DMS53 (cell line): Measurements from ENCODE around the gene TRIM63.

Experiments used
- DNase-seq: peaks from one replicate; lab custom pipeline; 2025; lab: John Stamatoyannopoulos, UW

The TRIM63 gene

GRCh38 chr1:26034504-26035202, 32.8 kb downstream of the TRIM63 start:
- DNase-seq, result peak; percentile 68

- DNase-seq, result no peak
These were observed 34.6 kb downstream of the TRIM63 start for GRCh38 chr1:26032656-26033357.

- no peak for DNase-seq
These were observed 35.7 kb downstream of the TRIM63 start for GRCh38 chr1:26031611-26032220.

GRCh38 chr1:26031196-26031595, 36.2 kb downstream of the TRIM63 start:
- no peak for DNase-seq

- no peak for DNase-seq
These were observed 37.5 kb downstream of the TRIM63 start for GRCh38 chr1:26029864-26030481.

GRCh38 chr1:26029054-26029863, 38.2 kb downstream of the TRIM63 start:
- DNase-seq, result no peak

- DNase-seq, result no peak
These were observed 38.9 kb downstream of the TRIM63 start for GRCh38 chr1:26028490-26028980.

GRCh38 chr1:26027716-26028489, 39.5 kb downstream of the TRIM63 start:
- DNase-seq, result no peak

GRCh38 chr1:26025517-26025916, 41.9 kb downstream of the TRIM63 start:
- DNase-seq, result no peak

GRCh38 chr1:26025060-26025459, 42.4 kb downstream of the TRIM63 start:
- DNase-seq, result no peak

- no peak for DNase-seq
These were observed 43.6 kb downstream of the TRIM63 start for GRCh38 chr1:26023826-26024225.

- no peak for DNase-seq
These were observed 44.4 kb downstream of the TRIM63 start for GRCh38 chr1:26023009-26023408.

GRCh38 chr1:26022404-26022779, 45.0 kb downstream of the TRIM63 start:
- no peak for DNase-seq

- DNase-seq, result no peak
These were observed 45.6 kb downstream of the TRIM63 start, which contains the start of gene EXTL1 for GRCh38 chr1:26021647-26022403. Gene EXTL1 (plus strand): TSS chr1:26021775. CDS start chr1:26022647, 872 bp downstream.

GRCh38 chr1:26020941-26021646, 46.3 kb downstream of the TRIM63 start:
- no peak for DNase-seq

- no peak for DNase-seq
These were observed 47.1 kb downstream of the TRIM63 start for GRCh38 chr1:26020330-26020768.

- DNase-seq, result no peak
These were observed 47.7 kb downstream of the TRIM63 start for GRCh38 chr1:26019641-26020315.

GRCh38 chr1:26017606-26018005, 49.8 kb downstream of the TRIM63 start:
- DNase-seq, result no peak
